ENCODE results near the gene FOXB1. TPM values are rescaled to one million over a fixed set of nuclear protein-coding genes. Genes with fewer than 3 reads are reported as not detected.

The FOXB1 gene
- polyA plus RNA-seq, 1 donor (not counting 4 experiments of a cell fraction or from before 2014, with no cell fraction given), result not detected

DNA sequence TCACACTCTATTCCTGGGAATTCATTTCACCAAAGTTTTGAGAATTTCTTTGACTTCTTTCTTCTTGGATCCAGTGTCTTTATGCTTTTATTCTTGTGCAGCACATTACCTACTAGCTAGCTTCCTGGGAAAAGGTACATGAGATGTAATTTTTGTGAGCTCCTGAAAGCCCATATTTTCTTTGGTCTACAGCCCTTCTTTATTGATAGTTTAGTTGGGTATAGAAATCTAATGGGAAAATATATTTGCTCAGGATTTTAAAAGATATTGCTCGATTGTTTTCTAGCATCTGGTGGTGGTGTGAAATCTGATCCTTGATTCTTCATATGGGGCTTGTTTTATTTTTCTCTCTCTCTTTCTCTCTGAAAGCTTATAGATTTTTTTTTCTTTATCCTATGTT, 45.8 kb downstream of the FOXB1 start:
- H3K9me3 ChIP-seq (ENCODE audit: control insufficient read depth, low read depth, low read length), result peaks cover 2% of the 10 kb centered on the region
- no peaks in the 10 kb centered on the region for H3K9me1 ChIP-seq (ENCODE audit: control insufficient read depth, extremely low read depth, insufficient read depth, low read length)
- dilution Hi-C loops (cut with MboI; ENCODE audit: extremely low pct_ligation_motif_present, low sequenced_read_pairs), result no loop called here
- DNase-seq (ENCODE audit: low read depth, low spot score), result no peak
- H3K4me2 ChIP-seq (ENCODE audit: control insufficient read depth, extremely low read depth, insufficient read depth, low read depth, low read length), result no peak overlapping the region
- peaks cover 29% of the 10 kb centered on the region for H3K4me1 ChIP-seq (ENCODE audit: control insufficient read depth, extremely low read depth, insufficient read depth, low read length)
- H3K27ac ChIP-seq (ENCODE audit: control insufficient read depth, insufficient read depth, low read length), result no peak overlapping the region
- no peaks in the 10 kb centered on the region for H3K27me3 ChIP-seq (ENCODE audit: control insufficient read depth, extremely low read depth, insufficient read depth, low read length)
- H4K20me1 ChIP-seq (ENCODE audit: control insufficient read depth, extremely low read depth, insufficient read depth, low read length), result no peaks in the 10 kb centered on the region
- H3K9ac ChIP-seq (ENCODE audit: control insufficient read depth, extremely low read depth, insufficient read depth, low read length), result no peak overlapping the region
- no peak overlapping the region for H2AFZ ChIP-seq (ENCODE audit: control insufficient read depth, low read length)
- H3K36me3 ChIP-seq (ENCODE audit: control insufficient read depth in 2 of 2, extremely low read depth in 1 of 2, insufficient read depth in 2 of 2, low read length in 2 of 2), result no peaks in the 10 kb centered on the region
- H3K79me2 ChIP-seq (ENCODE audit: control insufficient read depth, insufficient read depth, low read length), result no peaks in the 10 kb centered on the region
- no peak for FAIRE-seq
- H3K4me3 ChIP-seq (ENCODE audit: control insufficient read depth in 2 of 3, extremely low read depth in 1 of 3, insufficient read depth in 2 of 3, low read depth in 1 of 3, low read length in 3 of 3), result no peak overlapping the region
- TF ChIP-seq EZH2 (IDR thresholded peaks at IDR 0.05; ENCODE audit: low read length) (no peak), CTCF (optimal IDR thresholded peaks at IDR 0.05 in 1 of 3, IDR thresholded peaks at IDR 0.05 in 1 of 3, conservative IDR thresholded peaks at IDR 0.05 in 1 of 3; ENCODE audit: extremely low read depth in 1 of 3, insufficient read depth in 2 of 3, low read length in 3 of 3) (no peak)

DNA sequence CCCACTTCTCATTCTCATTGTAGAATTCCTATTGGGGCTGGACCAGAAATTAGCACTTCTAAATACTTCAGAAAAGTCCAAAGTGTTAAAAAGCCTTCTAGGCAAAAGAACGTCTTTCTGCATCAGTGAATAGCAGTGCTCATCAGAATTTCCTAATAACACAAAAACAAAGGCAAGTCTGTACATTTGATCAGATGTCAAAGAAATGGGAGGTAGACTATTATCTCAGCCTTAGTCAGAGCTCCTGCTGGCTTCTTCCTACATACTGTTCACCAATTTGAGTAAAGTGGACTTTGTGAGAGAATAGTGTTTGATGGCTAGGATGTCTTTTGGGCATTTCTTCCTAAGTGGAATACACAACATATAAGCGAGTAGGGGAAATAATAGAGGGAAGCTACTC, 48.7 kb downstream of the FOXB1 start:
- no peak overlapping the region for H3K4me3 ChIP-seq (ENCODE audit: control insufficient read depth in 2 of 3, extremely low read depth in 1 of 3, insufficient read depth in 2 of 3, low read depth in 1 of 3, low read length in 3 of 3)
- DNase-seq (ENCODE audit: low read depth, low spot score), result no peak
- peak; percentile 96 for FAIRE-seq
- H3K4me1 ChIP-seq (ENCODE audit: control insufficient read depth, extremely low read depth, insufficient read depth, low read length), result peaks cover 29% of the 10 kb centered on the region
- no peak overlapping the region for H3K27ac ChIP-seq (ENCODE audit: control insufficient read depth, insufficient read depth, low read length)
- no peaks in the 10 kb centered on the region for H4K20me1 ChIP-seq (ENCODE audit: control insufficient read depth, extremely low read depth, insufficient read depth, low read length)
- peaks cover 2% of the 10 kb centered on the region for H3K9me3 ChIP-seq (ENCODE audit: control insufficient read depth, low read depth, low read length)
- no peak overlapping the region for H3K4me2 ChIP-seq (ENCODE audit: control insufficient read depth, extremely low read depth, insufficient read depth, low read depth, low read length)
- no peak overlapping the region for H2AFZ ChIP-seq (ENCODE audit: control insufficient read depth, low read length)
- H3K9ac ChIP-seq (ENCODE audit: control insufficient read depth, extremely low read depth, insufficient read depth, low read length), result no peak overlapping the region
- H3K9me1 ChIP-seq (ENCODE audit: control insufficient read depth, extremely low read depth, insufficient read depth, low read length), result no peaks in the 10 kb centered on the region
- no peaks in the 10 kb centered on the region for H3K79me2 ChIP-seq (ENCODE audit: control insufficient read depth, insufficient read depth, low read length)
- no peaks in the 10 kb centered on the region for H3K36me3 ChIP-seq (ENCODE audit: control insufficient read depth in 2 of 2, extremely low read depth in 1 of 2, insufficient read depth in 2 of 2, low read length in 2 of 2)
- dilution Hi-C loops (cut with MboI; ENCODE audit: extremely low pct_ligation_motif_present, low sequenced_read_pairs), result no loop called here
- TF ChIP-seq CTCF (optimal IDR thresholded peaks at IDR 0.05 in 1 of 3, IDR thresholded peaks at IDR 0.05 in 1 of 3, conservative IDR thresholded peaks at IDR 0.05 in 1 of 3; ENCODE audit: extremely low read depth in 1 of 3, insufficient read depth in 2 of 3, low read length in 3 of 3) (no peak), EZH2 (IDR thresholded peaks at IDR 0.05; ENCODE audit: low read length) (no peak)
- no peaks in the 10 kb centered on the region for H3K27me3 ChIP-seq (ENCODE audit: control insufficient read depth, extremely low read depth, insufficient read depth, low read length)

All from keratinocyte (primary cell).